ENCODE results near the gene TBCB. TPM values are rescaled to one million over a fixed set of nuclear protein-coding genes. Genes with fewer than 3 reads are reported as not detected.

Gene TBCB
- total and polyA plus RNA-seq, 9 of the 15 experiments (the other 6 are each of a cell fraction or from before 2014, with no cell fraction given), result 3.5 to 115 (median 58.9) TPM

- no peak for TF ChIP-seq YY1 (IDR thresholded peaks at IDR 0.05; ENCODE audit: borderline replicate concordance in 1 of 3, control insufficient read depth in 1 of 3, extremely low read depth in 1 of 3, insufficient read depth in 3 of 3, insufficient read length in 1 of 3, insufficient replicate concordance in 2 of 3, low read depth in 1 of 3, low read length in 2 of 3)
- TF ChIP-seq HDAC2 (IDR thresholded peaks at IDR 0.05), result no peak
- no peak for TF ChIP-seq ZNF263 (CRISPR knock-in tag; IDR thresholded peaks at IDR 0.05; ENCODE audit: borderline replicate concordance)
- TF ChIP-seq ELK1 (CRISPR knock-in tag; IDR thresholded peaks at IDR 0.05), result no peak
- TF ChIP-seq CHD1 (IDR thresholded peaks at IDR 0.05; ENCODE audit: low read length), result no peak
- TF ChIP-seq ZNF239 (CRISPR knock-in tag; IDR thresholded peaks at IDR 0.05), result no peak
- TF ChIP-seq, protein P1, sequence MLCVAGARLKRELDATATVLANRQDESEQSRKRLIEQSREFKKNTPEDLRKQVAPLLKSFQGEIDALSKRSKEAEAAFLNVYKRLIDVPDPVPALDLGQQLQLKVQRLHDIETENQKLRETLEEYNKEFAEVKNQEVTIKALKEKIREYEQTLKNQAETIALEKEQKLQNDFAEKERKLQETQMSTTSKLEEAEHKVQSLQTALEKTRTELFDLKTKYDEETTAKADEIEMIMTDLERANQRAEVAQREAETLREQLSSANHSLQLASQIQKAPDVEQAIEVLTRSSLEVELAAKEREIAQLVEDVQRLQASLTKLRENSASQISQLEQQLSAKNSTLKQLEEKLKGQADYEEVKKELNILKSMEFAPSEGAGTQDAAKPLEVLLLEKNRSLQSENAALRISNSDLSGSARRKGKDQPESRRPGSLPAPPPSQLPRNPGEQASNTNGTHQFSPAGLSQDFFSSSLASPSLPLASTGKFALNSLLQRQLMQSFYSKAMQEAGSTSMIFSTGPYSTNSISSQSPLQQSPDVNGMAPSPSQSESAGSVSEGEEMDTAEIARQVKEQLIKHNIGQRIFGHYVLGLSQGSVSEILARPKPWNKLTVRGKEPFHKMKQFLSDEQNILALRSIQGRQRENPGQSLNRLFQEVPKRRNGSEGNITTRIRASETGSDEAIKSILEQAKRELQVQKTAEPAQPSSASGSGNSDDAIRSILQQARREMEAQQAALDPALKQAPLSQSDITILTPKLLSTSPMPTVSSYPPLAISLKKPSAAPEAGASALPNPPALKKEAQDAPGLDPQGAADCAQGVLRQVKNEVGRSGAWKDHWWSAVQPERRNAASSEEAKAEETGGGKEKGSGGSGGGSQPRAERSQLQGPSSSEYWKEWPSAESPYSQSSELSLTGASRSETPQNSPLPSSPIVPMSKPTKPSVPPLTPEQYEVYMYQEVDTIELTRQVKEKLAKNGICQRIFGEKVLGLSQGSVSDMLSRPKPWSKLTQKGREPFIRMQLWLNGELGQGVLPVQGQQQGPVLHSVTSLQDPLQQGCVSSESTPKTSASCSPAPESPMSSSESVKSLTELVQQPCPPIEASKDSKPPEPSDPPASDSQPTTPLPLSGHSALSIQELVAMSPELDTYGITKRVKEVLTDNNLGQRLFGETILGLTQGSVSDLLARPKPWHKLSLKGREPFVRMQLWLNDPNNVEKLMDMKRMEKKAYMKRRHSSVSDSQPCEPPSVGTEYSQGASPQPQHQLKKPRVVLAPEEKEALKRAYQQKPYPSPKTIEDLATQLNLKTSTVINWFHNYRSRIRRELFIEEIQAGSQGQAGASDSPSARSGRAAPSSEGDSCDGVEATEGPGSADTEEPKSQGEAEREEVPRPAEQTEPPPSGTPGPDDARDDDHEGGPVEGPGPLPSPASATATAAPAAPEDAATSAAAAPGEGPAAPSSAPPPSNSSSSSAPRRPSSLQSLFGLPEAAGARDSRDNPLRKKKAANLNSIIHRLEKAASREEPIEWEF (CRISPR knock-in tag; IDR thresholded peaks at IDR 0.05), result no peak
- no peak for TF ChIP-seq ZNF583 (CRISPR knock-in tag; IDR thresholded peaks at IDR 0.05)
Measured at GRCh38 chr19:36086326-36086725, 28.9 kb upstream of the TBCB start (continued).

Data from K562 (cell line).